HepG2 (cell line): ENCODE data around the gene CPNE1. TPM values are rescaled to one million over a fixed set of nuclear protein-coding genes. Genes with fewer than 3 reads are reported as not detected.
A peak's percentile ranks its signal among the peaks of the same experiment; 100 is the strongest.

Experiments
- AFF4 ChIP-seq: sonication (generic); formaldehyde crosslinking; IDR thresholded peaks from 2 replicates; pipeline ENCODE4 v1.4.0; 2020; ENCODE audit warnings: missing genetic modification reagents
- ARNT ChIP-seq: fragments of 450-650 bp; IDR thresholded peaks from 2 replicates; pipeline ENCODE4 v1.6.1; 2017
- BCLAF1 ChIP-seq: fragments of 450-650 bp; IDR thresholded peaks from 2 replicates; pipeline ENCODE4 v1.6.1; 2017; ENCODE audit warnings: mild to moderate bottlenecking
- CEBPG ChIP-seq: IDR thresholded peaks from 2 replicates; pipeline ENCODE4 v1.6.1; 2016
- FOXK1 ChIP-seq: sonication (generic); formaldehyde crosslinking; IDR thresholded peaks from 2 replicates; pipeline ENCODE4 v1.4.0; 2020; ENCODE audit warnings: low read depth, missing genetic modification reagents, borderline replicate concordance
- HIVEP1 ChIP-seq: sonication (generic); formaldehyde crosslinking; IDR thresholded peaks from 2 replicates; pipeline ENCODE4 v1.4.0; 2020; ENCODE audit warnings: mild to moderate bottlenecking, missing genetic modification reagents
- HNRNPLL ChIP-seq: fragments of 200-400 bp; formaldehyde crosslinking; IDR thresholded peaks from 2 replicates; pipeline ENCODE4 v1.6.1; 2017; ENCODE audit warnings: mild to moderate bottlenecking, low read depth, low read length; ENCODE audit not compliant: poor library complexity, severe bottlenecking
- KMT2B ChIP-seq: IDR thresholded peaks from 2 replicates; pipeline ENCODE4 v1.6.1; 2016; ENCODE audit warnings: missing genetic modification reagents, missing compliant biosample characterization
- MIER3 ChIP-seq: IDR thresholded peaks from 2 replicates; pipeline ENCODE4 v1.6.1; 2016; ENCODE audit warnings: missing compliant biosample characterization, borderline replicate concordance
- ONECUT2 ChIP-seq: sonication (generic); formaldehyde crosslinking; IDR thresholded peaks from 2 replicates; pipeline ENCODE4 v1.4.0; 2020; ENCODE audit warnings: missing genetic modification reagents
- PAX8 ChIP-seq: sonication (generic); formaldehyde crosslinking; IDR thresholded peaks from 2 replicates; pipeline ENCODE4 v1.8.0; 2022; ENCODE audit warnings: mild to moderate bottlenecking, missing genetic modification reagents, borderline replicate concordance
- ZNF280D ChIP-seq: sonication (generic); formaldehyde crosslinking; IDR thresholded peaks from 2 replicates; pipeline ENCODE4 v1.5.1; 2020; ENCODE audit warnings: mild to moderate bottlenecking, missing genetic modification reagents
- ZNF510 ChIP-seq: sonication (generic); formaldehyde crosslinking; IDR thresholded peaks from 2 replicates; pipeline ENCODE4 v1.4.0; 2020; ENCODE audit warnings: low read depth, mild to moderate bottlenecking, missing genetic modification reagents
- ZNF784 ChIP-seq: sonication (generic); formaldehyde crosslinking; IDR thresholded peaks from 2 replicates; pipeline ENCODE4 v1.5.1; 2020; ENCODE audit warnings: missing genetic modification reagents, mild to moderate bottlenecking, borderline replicate concordance
- polyA plus RNA-seq, 8 experiments: library from polyadenylated mRNA; depleted of rRNA in 3 of 8; stranded (reverse) in 7 of 8; unstranded in 1 of 8; fragments of >200 nt; fragmentation: Illumina TruSeq in 4 of 8; extraction: Trizol in 4 of 8; gene quantifications; 2 replicates each; pipeline versions ENCODE4 v1.2.1 to v1.2.3, GENCODE V29; 2011 to 2016; ENCODE audit warnings: low read depth in 4 of 8, missing spikeins in 1 of 8, mixed read lengths in 1 of 8; ENCODE audit not compliant: insufficient read depth in 1 of 8
- total RNA-seq, 5 experiments: library from RNA; depleted of rRNA; stranded (reverse); fragments of >200 nt; fragmentation: Illumina TruSeq; extraction: Trizol; gene quantifications; 2 replicates each; pipeline ENCODE4 v1.2.3, GENCODE V29; 2016; ENCODE audit warnings: low read depth in 1 of 5
- TF ChIP-seq, protein P1 (sequence below): sonication (generic); formaldehyde crosslinking; IDR thresholded peaks from 2 replicates; pipeline ENCODE4 v1.8.0; 2022; ENCODE audit warnings: missing genetic modification reagents, mild to moderate bottlenecking, inconsistent platforms, borderline replicate concordance
- TF ChIP-seq, protein P2 (sequence below): sonication (generic); formaldehyde crosslinking; IDR thresholded peaks from 2 replicates; pipeline ENCODE4 v1.5.0; 2020; ENCODE audit warnings: missing genetic modification reagents

Gene CPNE1
- total and polyA plus RNA-seq, 2 of the 13 experiments (the other 11 are each of a cell fraction or from before 2014, with no cell fraction given) = 408 to 431 TPM

DNA sequence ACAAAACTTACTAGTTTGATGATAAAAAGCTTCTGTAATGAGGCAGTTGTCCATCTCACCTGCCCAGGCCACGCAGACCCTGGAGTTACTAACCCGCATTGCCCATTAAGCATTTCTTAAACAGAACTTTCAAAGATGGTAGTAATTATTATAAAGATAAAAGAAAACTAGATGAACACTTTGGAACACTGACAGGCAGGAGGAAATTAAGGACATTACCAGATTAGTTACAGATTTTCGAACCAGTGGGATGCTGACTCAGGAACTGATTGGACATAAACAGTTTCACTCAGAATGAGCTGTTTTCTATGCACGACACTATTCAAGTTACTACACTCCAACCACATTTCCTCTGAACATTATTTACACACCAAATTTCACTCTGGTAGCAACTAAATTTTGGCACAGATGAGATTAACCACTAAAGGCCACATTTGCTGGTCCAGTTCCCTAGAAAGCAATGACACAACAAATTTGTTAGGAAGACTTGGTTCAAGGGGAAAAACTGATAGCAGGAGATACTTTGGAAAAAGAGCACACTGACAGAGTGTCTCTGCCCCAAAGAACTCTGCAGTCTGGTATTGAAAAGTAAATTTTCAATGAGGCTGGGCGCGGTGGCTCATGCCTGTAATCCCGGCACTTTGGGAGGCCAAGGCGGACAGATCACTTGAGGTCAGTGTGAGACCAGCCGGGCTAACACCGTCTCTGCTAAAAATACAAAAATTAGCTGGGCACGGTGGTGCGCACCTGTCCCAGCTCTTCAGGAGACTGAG lies 37.5 kb upstream of the CPNE1 start (continued):
- TF ChIP-seq PAX8 = no peak
- no peak for TF ChIP-seq ONECUT2
- no peak for TF ChIP-seq ARNT
- TF ChIP-seq KMT2B (CRISPR knock-in tag) = no peak; the same call in 1 of the 2 replicates
- no peak for TF ChIP-seq ZNF510 (CRISPR knock-in tag)
- no peak for TF ChIP-seq BCLAF1
- TF ChIP-seq CEBPG (CRISPR knock-in tag) = no peak
- TF ChIP-seq, protein P1, sequence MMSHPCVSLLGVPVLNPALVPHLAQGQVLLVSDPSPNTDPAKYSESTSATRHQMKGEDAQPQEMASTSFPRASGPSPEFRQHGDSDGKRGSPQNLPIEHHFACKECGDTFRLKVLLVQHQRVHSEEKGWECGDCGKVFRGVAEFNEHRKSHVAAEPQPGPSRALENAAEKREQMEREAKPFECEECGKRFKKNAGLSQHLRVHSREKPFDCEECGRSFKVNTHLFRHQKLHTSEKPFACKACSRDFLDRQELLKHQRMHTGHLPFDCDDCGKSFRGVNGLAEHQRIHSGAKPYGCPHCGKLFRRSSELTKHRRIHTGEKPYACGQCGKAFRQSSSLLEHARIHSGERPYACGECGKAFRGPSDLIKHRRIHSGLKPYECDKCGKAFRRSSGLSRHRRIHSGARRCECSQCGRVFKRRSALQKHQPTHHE = no peak
- no peak for TF ChIP-seq HIVEP1 (CRISPR knock-in tag)
- TF ChIP-seq, protein P2, sequence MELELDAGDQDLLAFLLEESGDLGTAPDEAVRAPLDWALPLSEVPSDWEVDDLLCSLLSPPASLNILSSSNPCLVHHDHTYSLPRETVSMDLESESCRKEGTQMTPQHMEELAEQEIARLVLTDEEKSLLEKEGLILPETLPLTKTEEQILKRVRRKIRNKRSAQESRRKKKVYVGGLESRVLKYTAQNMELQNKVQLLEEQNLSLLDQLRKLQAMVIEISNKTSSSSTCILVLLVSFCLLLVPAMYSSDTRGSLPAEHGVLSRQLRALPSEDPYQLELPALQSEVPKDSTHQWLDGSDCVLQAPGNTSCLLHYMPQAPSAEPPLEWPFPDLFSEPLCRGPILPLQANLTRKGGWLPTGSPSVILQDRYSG = no peak
- TF ChIP-seq ZNF280D (CRISPR knock-in tag) = peak; percentile 61
- TF ChIP-seq FOXK1 (CRISPR knock-in tag) = no peak
- no peak for TF ChIP-seq MIER3 (CRISPR knock-in tag)
- TF ChIP-seq HNRNPLL = no peak
- TF ChIP-seq ZNF784 (CRISPR knock-in tag) = no peak
- no peak; the same call in 1 of the 2 replicates for TF ChIP-seq AFF4 (CRISPR knock-in tag)
